ENCODE results near the gene PIP5K1B. TPM values are rescaled to one million over a fixed set of nuclear protein-coding genes. Genes with fewer than 3 reads are reported as not detected.
"Not testable (repeated sequence)": the region's sequence is repeated elsewhere in the genome, so short reads cannot be mapped to it uniquely, and the experiment has no call there.

Gene PIP5K1B
- total and polyA plus RNA-seq, 7 donors = 10.3 to 72.6 (median 23.5) TPM

GRCh38 chr9:68697851-68698250 is 7.2 kb upstream of the PIP5K1B start:
- TF ChIP-seq POLR2AphosphoS5 (IDR thresholded peaks at IDR 0.05) = no peak
- TF ChIP-seq EP300 (IDR thresholded peaks at IDR 0.05) = no peak
- TF ChIP-seq POLR2A (IDR thresholded peaks at IDR 0.05) = no peak
- TF ChIP-seq CTCF (IDR thresholded peaks at IDR 0.05) = no peak
- Histone ChIP-seq H3K27me3 (no peaks in the 10 kb centered on the region), H3K4me3 (no peak overlapping the region), H3K9me3 (no peaks in the 10 kb centered on the region), H3K27ac (no peak overlapping the region), H3K36me3 (no peaks in the 10 kb centered on the region), H3K4me1 (no peaks in the 10 kb centered on the region)
- no peak for DNase-seq
- WGBS, 2 donors = 78 to 80% methylated on average over 4 of the region's 4 CpGs
- intact Hi-C loops (cut with DNase I) = no loop called here

GRCh38 chr9:68698943-68699509 is 6.0 kb upstream of the PIP5K1B start:
- TF ChIP-seq POLR2AphosphoS5 (IDR thresholded peaks at IDR 0.05) (no peak), POLR2A (IDR thresholded peaks at IDR 0.05) (no peak), EP300 (IDR thresholded peaks at IDR 0.05) (no peak), CTCF (IDR thresholded peaks at IDR 0.05) (no peak)
- Histone ChIP-seq H3K27me3 (no peaks in the 10 kb centered on the region), H3K36me3 (no peaks in the 10 kb centered on the region), H3K4me3 (no peak overlapping the region), H3K9me3 (no peaks in the 10 kb centered on the region), H3K4me1 (no peaks in the 10 kb centered on the region), H3K27ac (no peak overlapping the region)
- intact Hi-C loops (cut with DNase I) = no loop called here
- 68 to 92% methylated on average over 6 of the region's 6 CpGs for WGBS, 2 donors
- no peak for DNase-seq

- 94 to 98% methylated on average over 2 of the region's 2 CpGs for WGBS, 2 donors
- H3K4me3 ChIP-seq = not testable (repeated sequence)
Observed at GRCh38 chr9:68699625-68700024, 5.4 kb upstream of the PIP5K1B start.

GRCh38 chr9:68702493-68702892 is 2.5 kb upstream of the PIP5K1B start:
- Histone ChIP-seq H3K9me3 (no peaks in the 10 kb centered on the region), H3K4me3 (no peak overlapping the region), H3K36me3 (no peaks in the 10 kb centered on the region), H3K27ac (no peak overlapping the region), H3K4me1 (peaks cover 0 to 27% (median 11%) of the 10 kb centered on the region in 4 donors), H3K27me3 (peaks cover 0 to 1% (median 0%) of the 10 kb centered on the region in 3 donors)
- intact Hi-C loops (cut with DNase I) = no loop called here
- DNase-seq = no peak
- TF ChIP-seq CTCF (IDR thresholded peaks at IDR 0.05) (no peak), POLR2AphosphoS5 (IDR thresholded peaks at IDR 0.05) (no peak), EP300 (IDR thresholded peaks at IDR 0.05) (no peak), POLR2A (IDR thresholded peaks at IDR 0.05) (no peak)
- 81 to 87% methylated on average over 3 of the region's 3 CpGs for WGBS, 2 donors

More at GRCh38 chr9:68699625-68700024, 5.4 kb upstream of the PIP5K1B start:
- DNase-seq; H3K9me3 ChIP-seq; H3K4me1 ChIP-seq; H3K27ac ChIP-seq; H3K36me3 ChIP-seq; intact Hi-C loops (cut with DNase I); H3K27me3 ChIP-seq: not testable (repeated sequence)

- Histone ChIP-seq H3K27ac (no peak overlapping the region), H3K9me3 (no peaks in the 10 kb centered on the region), H3K27me3 (peaks cover 0 to 9% (median 0%) of the 10 kb centered on the region in 3 donors), H3K4me1 (peaks cover 0 to 29% (median 11%) of the 10 kb centered on the region in 4 donors), H3K36me3 (no peaks in the 10 kb centered on the region), H3K4me3 (no peak overlapping the region)
- 74 to 83% methylated on average over 6 of the region's 6 CpGs for WGBS, 2 donors
- intact Hi-C loops (cut with DNase I) = loop anchor here (2.0 kb wide), 2 partner anchors 77 to 295 kb away; a partner anchor contains a TSS
- TF ChIP-seq CTCF (IDR thresholded peaks at IDR 0.05) = no peak
- DNase-seq = no peak
Observed at GRCh38 chr9:68703672-68704071, 1.4 kb upstream of the PIP5K1B start.

Measured in sigmoid colon (tissue), 7 donors.